ENCODE measurements around the gene ALKBH6.

GRCh38 chr19:36010402-36010801, 3.6 kb downstream of the ALKBH6 start:
- TF ChIP-seq POLR2A (IDR thresholded peaks at IDR 0.05) (no peak), CTCF (IDR thresholded peaks at IDR 0.05) (no peak), EP300 (IDR thresholded peaks at IDR 0.05; ENCODE audit: low read depth) (no peak)

All from transverse colon (tissue), 3 donors.